Panc1 (cell line): ENCODE measurements around the gene TMEM127. TPM values are rescaled to one million over a fixed set of nuclear protein-coding genes. Genes with fewer than 3 reads are reported as not detected.

Source experiments
- ATAC-seq: fragments of 200-7000 bp; cut with Tn5 transposase; 2 replicates; pipeline ENCODE4 v1.9.1; 2020; ENCODE audit warnings: mild to moderate bottlenecking, moderate library complexity
- BruUV-seq: library from RNA; stranded (reverse); fragments of 400-500 nt; replicated peaks from 2 replicates; lab custom pipeline; 2021; lab: Mats Ljungman, UMichigan
- CTCF ChIA-PET: fragments of 300-600 bp; sonication (Branson Sonifier 250); formaldehyde crosslinking; loops from one replicate; lab custom pipeline; 2022; ENCODE audit warnings: antibody characterized with exemption; lab: Charles Lee
- POLR2A ChIA-PET: fragments of 300-600 bp; sonication (Branson Sonifier 250); formaldehyde crosslinking; loops from one replicate; lab custom pipeline; 2022; ENCODE audit warnings: antibody characterized with exemption; lab: Charles Lee
- DNase-seq: peaks from one replicate; pipeline ENCODE4 v3.0.0-alpha.2; 2010; ENCODE audit warnings: low read depth, low spot score
- H3K27ac ChIP-seq: 2 replicates; pipeline ENCODE4 v1.5.1; 2011; ENCODE audit warnings: mild to moderate bottlenecking, low read length, inconsistent platforms
- H3K27me3 ChIP-seq: fragments of 200-500 bp; sonication (Bioruptor generic); 2 replicates; pipeline ENCODE4 v1.6.0; 2014; ENCODE audit warnings: low read length, inconsistent platforms; ENCODE audit not compliant: control insufficient read depth, insufficient read depth
- H3K36me3 ChIP-seq: fragments of 200-500 bp; sonication (Bioruptor generic); 2 replicates; pipeline ENCODE4 v1.5.1; 2014; ENCODE audit warnings: inconsistent platforms, mild to moderate bottlenecking, low read length, moderate library complexity; ENCODE audit not compliant: control insufficient read depth, insufficient read depth
- H3K4me1 ChIP-seq: 2 replicates; pipeline ENCODE4 v1.5.1; 2011; ENCODE audit warnings: inconsistent platforms, mild to moderate bottlenecking, low read length, moderate library complexity; ENCODE audit not compliant: control insufficient read depth, insufficient read depth
- H3K4me3 ChIP-seq, 2 experiments: 2 replicates each; pipeline ENCODE4 v1.5.1; 2011 to 2012; ENCODE audit warnings: low read depth in 2 of 2, low read length in 2 of 2, mild to moderate bottlenecking in 2 of 2, inconsistent platforms in 1 of 2, moderate library complexity in 1 of 2
- H3K9me3 ChIP-seq: fragments of 200-500 bp; sonication (Bioruptor generic); 2 replicates; pipeline ENCODE4 v1.5.1; 2014; ENCODE audit warnings: low read depth, mild to moderate bottlenecking, inconsistent platforms, low read length, moderate library complexity; ENCODE audit not compliant: control insufficient read depth, insufficient read depth
- CTCF ChIP-seq: fragments of 450-650 bp; IDR thresholded peaks from 2 replicates; pipeline ENCODE4 v1.5.1; 2017; ENCODE audit warnings: mild to moderate bottlenecking
- POLR2AphosphoS5 ChIP-seq: IDR thresholded peaks from 2 replicates; pipeline ENCODE4 v1.6.1; 2012; ENCODE audit warnings: mild to moderate bottlenecking, low read depth, low read length, moderate library complexity
- REST ChIP-seq, 2 experiments: IDR thresholded peaks; 2 replicates each; pipeline ENCODE4 v1.6.1; 2011 to 2012; ENCODE audit warnings: low read depth in 2 of 2, control low read depth in 1 of 2, low read length in 1 of 2, mild to moderate bottlenecking in 1 of 2, moderate library complexity in 1 of 2; ENCODE audit not compliant: insufficient read depth in 1 of 2
- SIN3A ChIP-seq: IDR thresholded peaks from 2 replicates; pipeline ENCODE4 v1.6.1; 2012; ENCODE audit warnings: low read depth, mild to moderate bottlenecking, low read length, moderate library complexity, borderline replicate concordance; ENCODE audit not compliant: insufficient read depth
- TCF7L2 ChIP-seq: IDR thresholded peaks from 2 replicates; pipeline ENCODE4 v1.6.1; 2011; ENCODE audit warnings: mild to moderate bottlenecking, low read depth, low read length, inconsistent platforms
- in situ Hi-C: cut with HindIII; loops from 2 replicates; pipeline ENCODE4 v1.10.0; 2016; ENCODE audit warnings: low sequenced_read_pairs, low pct_unique_long_range_greater_than_20kb
- intact Hi-C: fragments of 100-400 bp; cut with micrococcal nuclease; formaldehyde crosslinking; loops from one replicate; pipeline ENCODE4 v1.10.0; 2022; ENCODE audit not compliant: unreplicated experiment
- total RNA-seq: library from RNA; stranded (reverse); gene quantifications from one replicate; pipeline ENCODE4 v1.2.1, GENCODE V29; 2021; ENCODE audit not compliant: unreplicated experiment

The TMEM127 gene
- total RNA-seq, 1 experiment from 2014 or later = 63.1 TPM

- no peaks in the 10 kb centered on the region; the same call in none of the 2 replicates for H3K36me3 ChIP-seq
- H3K4me3 ChIP-seq = peak overlapping the region; percentile 73 to 91
- TSS peak; percentile 82 for BruUV-seq
- intact Hi-C loops (loop anchor here (5.0 kb wide), 1 partner anchor 55 kb away; no protein-coding TSS in a partner anchor), in situ Hi-C loops (no loop called here)
- ChIA-PET POLR2A (no interaction called here), CTCF (no interaction called here)
- DNase-seq (no peak), ATAC-seq (no peak)
- peaks cover 42% of the 10 kb centered on the region for H3K4me1 ChIP-seq
- H3K9me3 ChIP-seq = no peaks in the 10 kb centered on the region
- peak overlapping the region; percentile 80 for H3K27ac ChIP-seq
- no peak for TF ChIP-seq REST (IDR thresholded peaks at IDR 0.05; ENCODE audit: insufficient read depth in 1 of 2, low read depth in 2 of 2, low read length in 1 of 2)
- no peak for TF ChIP-seq CTCF
- TF ChIP-seq SIN3A = no peak
- TF ChIP-seq TCF7L2 = no peak
- TF ChIP-seq POLR2AphosphoS5 = no peak
- H3K27me3 ChIP-seq = no peaks in the 10 kb centered on the region
Measured at GRCh38 chr2:96207073-96207773, 58.6 kb downstream of the TMEM127 start.

- in situ Hi-C loops (no loop called here), intact Hi-C loops (loop anchor here (5.0 kb wide), 1 partner anchor 56 kb away; no protein-coding TSS in a partner anchor)
- peaks cover 49% of the 10 kb centered on the region for H3K4me1 ChIP-seq
- TF ChIP-seq SIN3A (no peak), CTCF (no peak), REST (IDR thresholded peaks at IDR 0.05; ENCODE audit: insufficient read depth in 1 of 2, low read depth in 2 of 2, low read length in 1 of 2) (no peak), TCF7L2 (no peak), POLR2AphosphoS5 (no peak)
- peak overlapping the region; percentile 0 to 27 for H3K4me3 ChIP-seq
- no peaks in the 10 kb centered on the region; the same call in none of the 2 replicates for H3K36me3 ChIP-seq
- ChIA-PET CTCF (no interaction called here), POLR2A (no interaction called here)
- BruUV-seq = no TSS peak
- H3K27ac ChIP-seq = peak overlapping the region; percentile 58
- no peaks in the 10 kb centered on the region for H3K9me3 ChIP-seq
- ATAC-seq (no peak), DNase-seq (no peak)
- H3K27me3 ChIP-seq = no peaks in the 10 kb centered on the region
Measured at GRCh38 chr2:96205888-96206287, 59.9 kb downstream of the TMEM127 start.
